SK-N-SH (cell line): ENCODE measurements around the gene AGAP1. TPM values are rescaled to one million over a fixed set of nuclear protein-coding genes. Genes with fewer than 3 reads are reported as not detected.

Experiments
- CTCF ChIA-PET: fragments of 300-600, 350-600 bp; formaldehyde crosslinking; extraction: SDS; loops from one replicate; lab custom pipeline; 2021; lab: Yijun Ruan, JAX
- POLR2A ChIA-PET: fragments of 350-600 bp; sonication (Branson Sonifier 250); formaldehyde crosslinking; extraction: SDS; loops from one replicate; lab custom pipeline; 2020; ENCODE audit warnings: antibody characterized with exemption, inconsistent platforms; lab: Yijun Ruan, JAX
- DNase-seq: peaks from one replicate; pipeline ENCODE4 v3.0.0; 2012
- H2AFZ ChIP-seq: fragments of 200-600 bp; sonication (generic); 2 replicates; pipeline ENCODE4 v1.8.1; 2016; ENCODE audit warnings: antibody characterized with exemption, mild to moderate bottlenecking, low read depth
- H3F3A ChIP-seq: fragments of 200-600 bp; sonication (generic); replicated peaks from 2 replicates; pipeline ENCODE3; 2016; ENCODE audit warnings: antibody characterized with exemption, mild to moderate bottlenecking; ENCODE audit not compliant: insufficient read depth
- H3K27ac ChIP-seq, 2 experiments: fragments of 200-500 bp in 1 of 2; fragments of 200-600 bp in 1 of 2; sonication (Bioruptor generic) in 1 of 2; sonication (generic), shearing (Covaris generic) in 1 of 2; 2 replicates each; pipeline versions ENCODE4 v1.5.1 to v1.6.1; 2014 to 2016; ENCODE audit warnings: low read depth in 2 of 2, inconsistent platforms in 1 of 2, low read length in 1 of 2, mild to moderate bottlenecking in 1 of 2, mixed read lengths in 1 of 2
- H3K27me3 ChIP-seq: fragments of 200-600 bp; sonication (generic), shearing (Covaris generic); 2 replicates; pipeline ENCODE4 v1.6.1; 2016; ENCODE audit warnings: mixed run types; ENCODE audit not compliant: insufficient read depth
- H3K36me3 ChIP-seq, 2 experiments: fragments of 200-500 bp in 1 of 2; fragments of 200-600 bp in 1 of 2; sonication (Bioruptor generic) in 1 of 2; sonication (generic) in 1 of 2; replicated peaks in 1 of 2; 2 replicates each; pipeline versions ENCODE3 to v1.5.1; 2014 to 2016; ENCODE audit warnings: low read length in 1 of 2, mild to moderate bottlenecking in 1 of 2; ENCODE audit not compliant: insufficient read depth in 2 of 2, control insufficient read depth in 1 of 2
- H3K4me1 ChIP-seq, 2 experiments: fragments of 200-500 bp in 1 of 2; fragments of 200-600 bp in 1 of 2; sonication (Bioruptor generic) in 1 of 2; sonication (generic), shearing (Covaris generic) in 1 of 2; 2 replicates each; pipeline versions ENCODE4 v1.5.1 to v1.6.1; 2014 to 2016; ENCODE audit warnings: low read depth in 1 of 2, low read length in 1 of 2, mixed run types in 1 of 2; ENCODE audit not compliant: insufficient read depth in 2 of 2, control insufficient read depth in 1 of 2
- H3K4me2 ChIP-seq: fragments of 200-600 bp; sonication (generic), shearing (Covaris generic); 2 replicates; pipeline ENCODE4 v1.6.1; 2017; ENCODE audit warnings: mixed run types
- H3K4me3 ChIP-seq, 2 experiments: fragments of 200-500 bp in 1 of 2; fragments of 200-600 bp in 1 of 2; sonication (Bioruptor generic) in 1 of 2; sonication (generic), shearing (Covaris generic) in 1 of 2; 2 replicates each; pipeline versions ENCODE4 v1.5.1 to v1.8.1; 2014 to 2016; ENCODE audit warnings: low read depth in 2 of 2, inconsistent platforms in 1 of 2, low read length in 1 of 2, mild to moderate bottlenecking in 1 of 2, mixed read lengths in 1 of 2, moderate library complexity in 1 of 2
- H3K79me2 ChIP-seq: fragments of 200-600 bp; sonication (generic); 2 replicates; pipeline ENCODE4 v1.8.1; 2017; ENCODE audit warnings: mild to moderate bottlenecking; ENCODE audit not compliant: insufficient read depth
- H3K9ac ChIP-seq: fragments of 200-600 bp; sonication (generic); 2 replicates; pipeline ENCODE4 v1.6.1; 2017; ENCODE audit warnings: mixed run types
- H3K9me2 ChIP-seq: fragments of 200-600 bp; sonication (generic); 2 replicates; pipeline ENCODE4 v1.6.1; 2017; ENCODE audit warnings: mixed run types
- H3K9me3 ChIP-seq: fragments of 200-600 bp; sonication (generic); 2 replicates; pipeline ENCODE4 v1.6.1; 2017; ENCODE audit warnings: mixed run types, mild to moderate bottlenecking, moderate library complexity
- H4K20me1 ChIP-seq: fragments of 200-600 bp; sonication (generic); 2 replicates; pipeline ENCODE4 v1.6.1; 2017; ENCODE audit warnings: mild to moderate bottlenecking, mixed run types; ENCODE audit not compliant: insufficient read depth
- EZH2phosphoT487 ChIP-seq: fragments of 200-600 bp; sonication (generic); IDR thresholded peaks from 2 replicates; pipeline ENCODE4 v1.6.1; 2017; ENCODE audit warnings: low read depth, mixed run types, mild to moderate bottlenecking, antibody characterized with exemption, moderate library complexity, borderline replicate concordance
- FOSL2 ChIP-seq: IDR thresholded peaks from 2 replicates; pipeline ENCODE4 v1.4.0; 2012; ENCODE audit warnings: low read depth, mild to moderate bottlenecking, moderate library complexity, borderline replicate concordance
- FOXJ3 ChIP-seq: sonication (generic); formaldehyde crosslinking; IDR thresholded peaks from 2 replicates; pipeline ENCODE4 v1.5.1; 2020; ENCODE audit warnings: mild to moderate bottlenecking, missing genetic modification reagents
- FOXM1 ChIP-seq: IDR thresholded peaks from 2 replicates; pipeline ENCODE4 v1.4.0; 2012; ENCODE audit warnings: low read depth, mild to moderate bottlenecking
- GABPA ChIP-seq: IDR thresholded peaks from 2 replicates; pipeline ENCODE4 v1.4.0; 2012; ENCODE audit warnings: low read depth, mild to moderate bottlenecking
- MEF2A ChIP-seq: IDR thresholded peaks from 2 replicates; pipeline ENCODE4 v1.4.0; 2012; ENCODE audit warnings: low read depth, borderline replicate concordance
- MXI1 ChIP-seq: IDR thresholded peaks from 2 replicates; pipeline ENCODE4 v1.6.1; 2012; ENCODE audit warnings: mild to moderate bottlenecking, low read depth, low read length, improper control_type of control experiment
- NFIC ChIP-seq: IDR thresholded peaks from 2 replicates; pipeline ENCODE4 v1.4.0; 2012; ENCODE audit warnings: borderline replicate concordance
- RCOR1 ChIP-seq: fragments of 150-350 bp; IDR thresholded peaks from 2 replicates; pipeline ENCODE4 v1.6.1; 2017; ENCODE audit warnings: antibody characterized with exemption, low read length
- TCF12 ChIP-seq: IDR thresholded peaks from 2 replicates; pipeline ENCODE4 v1.4.0; 2012
- YY1 ChIP-seq: IDR thresholded peaks from 2 replicates; pipeline ENCODE4 v1.4.0; 2012; ENCODE audit warnings: low read depth, mild to moderate bottlenecking
- WGBS: methylation state at CpG from one replicate; pipeline ENCODE4 v1.1.6; 2017; ENCODE audit warnings: low lambda C conversion rate; 5-methylcytosine and 5-hydroxymethylcytosine counted together
- polyA plus RNA-seq, 3 experiments: library from polyadenylated mRNA; depleted of rRNA; stranded (reverse); fragments of >200 nt; gene quantifications; 2 replicates each; pipeline ENCODE4 v1.2.3, GENCODE V29; 2012
- TF ChIP-seq, protein P1 (sequence below): fragments of 200-600 bp; sonication (generic); IDR thresholded peaks from 2 replicates; pipeline ENCODE4 v1.6.1; 2017; ENCODE audit warnings: antibody characterized with exemption, mild to moderate bottlenecking, moderate library complexity
- TF ChIP-seq, protein P2 (sequence below): IDR thresholded peaks from 2 replicates; pipeline ENCODE4 v1.6.1; 2012; ENCODE audit warnings: mild to moderate bottlenecking, low read depth, low read length, moderate library complexity

The AGAP1 gene
- polyA plus RNA-seq, 1 of the 3 experiments (the other 2 are of a cell fraction) = 8.8 TPM

DNA sequence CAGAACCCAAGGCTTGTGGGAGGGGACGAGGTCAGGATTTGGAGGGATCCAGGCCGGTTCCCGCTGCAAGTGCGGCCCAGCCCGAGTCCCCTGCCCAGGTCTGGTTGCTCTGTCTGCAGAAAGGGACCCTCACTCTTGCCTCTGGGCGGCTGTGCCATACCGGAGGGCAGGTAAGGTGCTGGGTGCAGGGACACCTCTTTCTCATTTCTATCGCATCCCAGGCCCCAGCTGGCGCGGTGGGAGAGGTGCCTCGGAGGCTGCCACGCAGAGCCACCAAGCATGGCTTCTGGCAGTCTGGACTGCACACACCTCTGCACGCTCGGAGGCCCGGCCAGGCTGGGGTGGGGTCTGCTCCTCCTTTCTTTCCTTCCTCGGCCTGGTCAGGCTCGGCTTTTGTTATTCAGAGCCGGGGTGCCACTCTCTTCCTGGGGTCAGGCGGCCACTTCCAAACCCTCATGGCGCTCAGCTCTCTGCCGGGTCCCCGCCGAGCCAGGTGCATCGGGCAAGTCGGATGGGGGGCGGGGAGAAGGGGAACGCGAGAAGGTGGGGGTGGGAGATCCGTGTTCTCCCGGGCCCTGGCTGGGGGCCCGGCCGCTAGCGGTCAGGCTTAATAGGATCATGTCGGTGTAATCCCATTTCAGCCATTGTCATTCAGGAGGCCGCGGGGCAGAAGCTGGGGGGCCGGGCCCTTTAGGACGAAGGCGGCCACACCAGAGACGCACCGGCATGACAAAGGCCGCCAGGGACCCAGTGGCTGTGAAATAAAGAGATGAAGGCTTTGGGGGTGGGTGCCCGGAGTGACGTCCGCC, 665.3 kb downstream of the AGAP1 start:
- H3K4me3 ChIP-seq = no peak overlapping the region
- no peaks in the 10 kb centered on the region for H3F3A ChIP-seq
- DNase-seq = no peak
- no peak overlapping the region for H3K27ac ChIP-seq
- H3K4me2 ChIP-seq = no peak overlapping the region
- peaks cover under 1% of the 10 kb centered on the region; the same call in 1 of the 2 replicates for H3K27me3 ChIP-seq
- no peaks in the 10 kb centered on the region for H3K79me2 ChIP-seq
- 79% methylated on average over 9 of the region's 45 CpGs for WGBS
- no peaks in the 10 kb centered on the region for H3K9me3 ChIP-seq
- no peak overlapping the region for H2AFZ ChIP-seq
- no peak overlapping the region for H3K9ac ChIP-seq
- ChIA-PET POLR2A (no interaction called here), CTCF (interaction anchor here (0.8 to 1.6 kb wide), 6 partner anchors 12 to 380 kb away, joined by 3 to 6 read pairs (median 4); no protein-coding TSS in a partner anchor)
- peaks cover 0 to under 1% of the 10 kb centered on the region in 2 experiments; a peak in 1 of 4 replicates for H3K4me1 ChIP-seq
- H3K36me3 ChIP-seq = no peaks in the 10 kb centered on the region
- no peak for TF ChIP-seq GABPA
- no peak for TF ChIP-seq FOSL2
- no peak for TF ChIP-seq FOXM1
- TF ChIP-seq, protein P1, sequence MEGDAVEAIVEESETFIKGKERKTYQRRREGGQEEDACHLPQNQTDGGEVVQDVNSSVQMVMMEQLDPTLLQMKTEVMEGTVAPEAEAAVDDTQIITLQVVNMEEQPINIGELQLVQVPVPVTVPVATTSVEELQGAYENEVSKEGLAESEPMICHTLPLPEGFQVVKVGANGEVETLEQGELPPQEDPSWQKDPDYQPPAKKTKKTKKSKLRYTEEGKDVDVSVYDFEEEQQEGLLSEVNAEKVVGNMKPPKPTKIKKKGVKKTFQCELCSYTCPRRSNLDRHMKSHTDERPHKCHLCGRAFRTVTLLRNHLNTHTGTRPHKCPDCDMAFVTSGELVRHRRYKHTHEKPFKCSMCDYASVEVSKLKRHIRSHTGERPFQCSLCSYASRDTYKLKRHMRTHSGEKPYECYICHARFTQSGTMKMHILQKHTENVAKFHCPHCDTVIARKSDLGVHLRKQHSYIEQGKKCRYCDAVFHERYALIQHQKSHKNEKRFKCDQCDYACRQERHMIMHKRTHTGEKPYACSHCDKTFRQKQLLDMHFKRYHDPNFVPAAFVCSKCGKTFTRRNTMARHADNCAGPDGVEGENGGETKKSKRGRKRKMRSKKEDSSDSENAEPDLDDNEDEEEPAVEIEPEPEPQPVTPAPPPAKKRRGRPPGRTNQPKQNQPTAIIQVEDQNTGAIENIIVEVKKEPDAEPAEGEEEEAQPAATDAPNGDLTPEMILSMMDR = no peak
- TF ChIP-seq, protein P2, sequence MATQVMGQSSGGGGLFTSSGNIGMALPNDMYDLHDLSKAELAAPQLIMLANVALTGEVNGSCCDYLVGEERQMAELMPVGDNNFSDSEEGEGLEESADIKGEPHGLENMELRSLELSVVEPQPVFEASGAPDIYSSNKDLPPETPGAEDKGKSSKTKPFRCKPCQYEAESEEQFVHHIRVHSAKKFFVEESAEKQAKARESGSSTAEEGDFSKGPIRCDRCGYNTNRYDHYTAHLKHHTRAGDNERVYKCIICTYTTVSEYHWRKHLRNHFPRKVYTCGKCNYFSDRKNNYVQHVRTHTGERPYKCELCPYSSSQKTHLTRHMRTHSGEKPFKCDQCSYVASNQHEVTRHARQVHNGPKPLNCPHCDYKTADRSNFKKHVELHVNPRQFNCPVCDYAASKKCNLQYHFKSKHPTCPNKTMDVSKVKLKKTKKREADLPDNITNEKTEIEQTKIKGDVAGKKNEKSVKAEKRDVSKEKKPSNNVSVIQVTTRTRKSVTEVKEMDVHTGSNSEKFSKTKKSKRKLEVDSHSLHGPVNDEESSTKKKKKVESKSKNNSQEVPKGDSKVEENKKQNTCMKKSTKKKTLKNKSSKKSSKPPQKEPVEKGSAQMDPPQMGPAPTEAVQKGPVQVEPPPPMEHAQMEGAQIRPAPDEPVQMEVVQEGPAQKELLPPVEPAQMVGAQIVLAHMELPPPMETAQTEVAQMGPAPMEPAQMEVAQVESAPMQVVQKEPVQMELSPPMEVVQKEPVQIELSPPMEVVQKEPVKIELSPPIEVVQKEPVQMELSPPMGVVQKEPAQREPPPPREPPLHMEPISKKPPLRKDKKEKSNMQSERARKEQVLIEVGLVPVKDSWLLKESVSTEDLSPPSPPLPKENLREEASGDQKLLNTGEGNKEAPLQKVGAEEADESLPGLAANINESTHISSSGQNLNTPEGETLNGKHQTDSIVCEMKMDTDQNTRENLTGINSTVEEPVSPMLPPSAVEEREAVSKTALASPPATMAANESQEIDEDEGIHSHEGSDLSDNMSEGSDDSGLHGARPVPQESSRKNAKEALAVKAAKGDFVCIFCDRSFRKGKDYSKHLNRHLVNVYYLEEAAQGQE = no peak
- no peak for TF ChIP-seq TCF12
- no peak for TF ChIP-seq FOXJ3 (CRISPR knock-in tag)
- TF ChIP-seq NFIC = no peak
- no peak for TF ChIP-seq EZH2phosphoT487
- no peak for TF ChIP-seq YY1
- no peak for TF ChIP-seq MXI1
- TF ChIP-seq RCOR1 = no peak
- no peak for TF ChIP-seq MEF2A
- H3K9me2 ChIP-seq = no peaks in the 10 kb centered on the region
- H4K20me1 ChIP-seq = no peaks in the 10 kb centered on the region
